Activated B cell treated with CpG ODN at 0.5 μM for 24 hours (primary cell): ENCODE results near the gene DTYMK. TPM values are rescaled to one million over a fixed set of nuclear protein-coding genes. Genes with fewer than 3 reads are reported as not detected.

ENCODE experiments used
- ATAC-seq: fragments of 200-7000 bp; cut with Tn5 transposase; one replicate; pipeline ENCODE4 v1.10.0; 2021; ENCODE audit warnings: low read depth, mild to moderate bottlenecking, moderate library complexity
- CTCF ChIA-PET: fragments of 350-600 bp; sonication (Branson Sonifier 250); formaldehyde crosslinking; loops from one replicate; lab custom pipeline; 2021; ENCODE audit warnings: antibody characterized with exemption; lab: Charles Lee
- POLR2A ChIA-PET: fragments of 350-600 bp; sonication (Branson Sonifier 250); formaldehyde crosslinking; loops from one replicate; lab custom pipeline; 2021; ENCODE audit warnings: antibody characterized with exemption; lab: Charles Lee
- DNase-seq: peaks from one replicate; pipeline ENCODE4 v3.0.0; 2022
- H3K27ac Mint-ChIP-seq: one replicate; pipeline ENCODE4 v1.8.0; 2020; ENCODE audit warnings: mixed read lengths
- H3K27me3 Mint-ChIP-seq: one replicate; pipeline ENCODE4 v1.8.0; 2021; ENCODE audit warnings: mixed read lengths
- H3K36me3 Mint-ChIP-seq: one replicate; pipeline ENCODE4 v1.8.0; 2021; ENCODE audit warnings: low read depth, mixed read lengths
- H3K4me1 Mint-ChIP-seq: one replicate; pipeline ENCODE4 v1.8.0; 2021; ENCODE audit warnings: mixed read lengths
- H3K4me3 Mint-ChIP-seq: one replicate; pipeline ENCODE4 v1.8.0; 2020; ENCODE audit warnings: mild to moderate bottlenecking, mixed read lengths
- H3K9me3 Mint-ChIP-seq: one replicate; pipeline ENCODE4 v1.8.0; 2020; ENCODE audit warnings: mixed read lengths
- intact Hi-C: fragments of 100-400 bp; cut with micrococcal nuclease; formaldehyde crosslinking; loops from one replicate; pipeline ENCODE4 v1.15.1; 2024
- total RNA-seq: library from RNA; stranded (reverse); gene quantifications from 2 replicates; pipeline ENCODE4 v1.2.3, GENCODE V29; 2022
- TF ChIP-seq, protein P1 (sequence below): fragments of 200-600 bp; IDR thresholded peaks from one replicate; pipeline ENCODE4 v1.8.0; 2022; ENCODE audit warnings: antibody characterized with exemption, mild to moderate bottlenecking

DTYMK gene
- total RNA-seq, 1 donor from 2014 or later = 34.7 TPM

DNA sequence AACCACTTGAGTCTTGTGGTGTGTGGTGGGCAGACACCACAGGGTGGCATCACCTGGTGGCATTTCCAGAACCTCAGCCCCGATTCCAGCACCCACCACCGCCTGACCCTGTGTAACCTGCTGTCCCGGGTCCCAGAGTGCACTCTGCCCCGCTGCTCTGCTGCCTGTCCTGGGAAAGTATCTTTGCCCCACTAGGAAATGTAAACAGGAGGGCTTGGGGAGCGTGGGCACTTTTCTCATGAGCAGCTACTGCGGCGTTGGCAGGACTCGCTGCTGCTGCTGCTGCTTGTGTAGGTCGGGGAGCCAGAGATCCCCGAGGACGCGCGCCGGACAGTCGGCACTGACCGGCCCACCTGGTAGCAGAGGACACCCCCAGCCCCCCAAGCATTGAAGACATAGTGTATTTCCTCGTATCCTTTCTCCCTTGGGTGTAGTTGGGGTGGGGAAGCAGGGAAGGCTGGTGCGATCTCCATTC, 13.4 kb downstream of the DTYMK start:
- ATAC-seq = no peak
- TF ChIP-seq, protein P1, sequence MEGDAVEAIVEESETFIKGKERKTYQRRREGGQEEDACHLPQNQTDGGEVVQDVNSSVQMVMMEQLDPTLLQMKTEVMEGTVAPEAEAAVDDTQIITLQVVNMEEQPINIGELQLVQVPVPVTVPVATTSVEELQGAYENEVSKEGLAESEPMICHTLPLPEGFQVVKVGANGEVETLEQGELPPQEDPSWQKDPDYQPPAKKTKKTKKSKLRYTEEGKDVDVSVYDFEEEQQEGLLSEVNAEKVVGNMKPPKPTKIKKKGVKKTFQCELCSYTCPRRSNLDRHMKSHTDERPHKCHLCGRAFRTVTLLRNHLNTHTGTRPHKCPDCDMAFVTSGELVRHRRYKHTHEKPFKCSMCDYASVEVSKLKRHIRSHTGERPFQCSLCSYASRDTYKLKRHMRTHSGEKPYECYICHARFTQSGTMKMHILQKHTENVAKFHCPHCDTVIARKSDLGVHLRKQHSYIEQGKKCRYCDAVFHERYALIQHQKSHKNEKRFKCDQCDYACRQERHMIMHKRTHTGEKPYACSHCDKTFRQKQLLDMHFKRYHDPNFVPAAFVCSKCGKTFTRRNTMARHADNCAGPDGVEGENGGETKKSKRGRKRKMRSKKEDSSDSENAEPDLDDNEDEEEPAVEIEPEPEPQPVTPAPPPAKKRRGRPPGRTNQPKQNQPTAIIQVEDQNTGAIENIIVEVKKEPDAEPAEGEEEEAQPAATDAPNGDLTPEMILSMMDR = no peak
- Mint-ChIP-seq H3K27ac (no peak overlapping the region), H3K27me3 (no peaks in the 10 kb centered on the region), H3K9me3 (no peaks in the 10 kb centered on the region), H3K4me3 (no peak overlapping the region), H3K36me3 (peaks cover 70% of the 10 kb centered on the region), H3K4me1 (no peaks in the 10 kb centered on the region)
- POLR2A ChIA-PET = no interaction called here
- intact Hi-C loops = no loop called here
- CTCF ChIA-PET = no interaction called here
- no peak for DNase-seq

DNA sequence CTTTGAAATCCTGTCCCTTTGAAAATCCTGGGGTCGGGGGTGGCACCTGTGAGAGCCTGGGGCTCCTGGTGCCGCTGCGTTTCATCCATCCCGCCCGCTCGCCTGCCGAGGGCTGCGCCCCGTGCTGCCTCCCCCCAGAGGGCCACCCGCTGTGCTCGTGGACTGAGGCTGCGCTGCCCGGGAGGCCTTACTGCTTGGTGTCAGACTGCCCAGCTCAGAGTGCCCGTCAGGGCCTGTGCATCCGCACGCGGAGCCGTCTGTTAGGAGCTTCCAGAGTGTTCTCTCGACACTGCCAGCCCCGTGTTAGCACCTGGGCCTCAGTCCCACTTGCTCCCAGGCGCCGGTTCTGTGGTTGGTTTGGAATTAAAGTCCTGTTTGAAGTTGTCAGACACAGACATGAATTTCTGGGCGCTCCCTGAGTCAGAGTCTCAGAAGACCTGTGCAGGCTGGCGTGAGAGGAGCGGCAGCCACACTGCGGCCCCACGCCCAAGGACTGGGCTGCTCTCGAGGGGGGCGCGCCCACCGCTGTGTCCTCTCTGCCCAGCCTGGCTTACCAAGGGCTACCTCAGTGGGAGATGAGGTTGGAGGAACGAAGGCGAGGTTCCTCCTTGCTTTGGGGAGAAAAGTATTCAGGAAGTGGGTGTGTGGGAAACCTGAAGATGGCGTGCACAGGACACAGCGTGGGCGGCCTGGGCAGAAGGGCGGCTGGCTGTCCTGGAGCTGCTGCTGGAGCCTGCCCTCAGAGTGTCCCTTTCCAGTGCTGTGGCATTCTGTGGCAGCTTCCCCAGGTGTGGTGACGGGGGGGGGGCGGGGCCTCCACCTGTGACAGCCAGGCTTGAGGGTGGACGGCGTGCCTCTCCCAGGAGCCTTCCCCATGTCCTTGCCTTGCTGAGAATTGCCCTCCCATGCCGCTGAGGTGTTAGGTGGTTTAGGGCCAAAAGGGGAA, 14.1 kb downstream of the DTYMK start:
- ChIA-PET POLR2A (no interaction called here), CTCF (no interaction called here)
- no peak overlapping the region for H3K4me3 Mint-ChIP-seq
- no peaks in the 10 kb centered on the region for H3K9me3 Mint-ChIP-seq
- H3K27me3 Mint-ChIP-seq = no peaks in the 10 kb centered on the region
- H3K36me3 Mint-ChIP-seq = peaks cover 71% of the 10 kb centered on the region
- TF ChIP-seq, protein P1 = no peak
- H3K27ac Mint-ChIP-seq = no peak overlapping the region
- ATAC-seq (no peak), DNase-seq (no peak)
- H3K4me1 Mint-ChIP-seq = no peaks in the 10 kb centered on the region
- intact Hi-C loops = no loop called here

DNA sequence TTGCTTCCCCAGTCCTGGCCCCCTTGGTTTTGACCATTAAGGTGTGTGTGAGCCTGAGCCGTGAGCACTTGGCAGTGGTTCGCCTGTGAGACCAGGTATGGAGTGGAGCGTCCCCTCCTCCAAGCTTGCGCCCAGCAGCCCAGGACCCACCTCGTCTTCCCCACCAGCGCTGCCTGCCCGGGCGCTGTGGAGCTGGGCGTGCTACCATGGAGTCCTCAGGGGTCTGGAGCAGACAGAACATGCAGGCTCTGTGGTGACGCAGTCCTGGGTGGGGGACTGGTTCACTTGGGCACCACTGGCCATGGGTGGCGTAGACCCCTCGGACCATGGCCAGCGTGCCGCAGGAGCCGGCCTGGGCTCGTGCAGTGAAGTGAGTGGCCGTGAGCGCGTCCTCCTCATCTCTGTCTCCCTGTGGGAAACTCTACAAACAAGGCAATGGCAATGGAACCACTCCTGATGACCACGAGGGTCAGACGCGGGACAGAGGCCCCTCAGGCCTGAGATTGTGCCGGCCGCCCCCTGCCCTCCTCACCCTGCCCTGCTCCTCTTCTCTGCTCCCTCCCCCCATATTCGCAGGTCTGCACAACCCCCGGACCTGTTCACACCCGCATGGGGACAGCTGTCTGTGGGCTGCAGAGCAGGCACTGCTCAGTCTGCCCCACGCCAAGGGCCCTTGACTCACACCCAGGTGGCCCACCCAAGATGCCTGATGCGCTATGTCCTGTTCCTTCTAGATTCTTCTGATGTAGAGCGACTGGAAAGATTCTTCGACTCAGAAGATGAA, 15.0 kb downstream of the DTYMK start:
- ATAC-seq (no peak), DNase-seq (no peak)
- TF ChIP-seq, protein P1 = no peak
- H3K27ac Mint-ChIP-seq = no peak overlapping the region
- intact Hi-C loops = no loop called here
- no peaks in the 10 kb centered on the region for H3K4me1 Mint-ChIP-seq
- H3K36me3 Mint-ChIP-seq = peaks cover 68% of the 10 kb centered on the region
- no peaks in the 10 kb centered on the region for H3K27me3 Mint-ChIP-seq
- no peaks in the 10 kb centered on the region for H3K9me3 Mint-ChIP-seq
- ChIA-PET CTCF (no interaction called here), POLR2A (no interaction called here)
- H3K4me3 Mint-ChIP-seq = no peak overlapping the region

DNA sequence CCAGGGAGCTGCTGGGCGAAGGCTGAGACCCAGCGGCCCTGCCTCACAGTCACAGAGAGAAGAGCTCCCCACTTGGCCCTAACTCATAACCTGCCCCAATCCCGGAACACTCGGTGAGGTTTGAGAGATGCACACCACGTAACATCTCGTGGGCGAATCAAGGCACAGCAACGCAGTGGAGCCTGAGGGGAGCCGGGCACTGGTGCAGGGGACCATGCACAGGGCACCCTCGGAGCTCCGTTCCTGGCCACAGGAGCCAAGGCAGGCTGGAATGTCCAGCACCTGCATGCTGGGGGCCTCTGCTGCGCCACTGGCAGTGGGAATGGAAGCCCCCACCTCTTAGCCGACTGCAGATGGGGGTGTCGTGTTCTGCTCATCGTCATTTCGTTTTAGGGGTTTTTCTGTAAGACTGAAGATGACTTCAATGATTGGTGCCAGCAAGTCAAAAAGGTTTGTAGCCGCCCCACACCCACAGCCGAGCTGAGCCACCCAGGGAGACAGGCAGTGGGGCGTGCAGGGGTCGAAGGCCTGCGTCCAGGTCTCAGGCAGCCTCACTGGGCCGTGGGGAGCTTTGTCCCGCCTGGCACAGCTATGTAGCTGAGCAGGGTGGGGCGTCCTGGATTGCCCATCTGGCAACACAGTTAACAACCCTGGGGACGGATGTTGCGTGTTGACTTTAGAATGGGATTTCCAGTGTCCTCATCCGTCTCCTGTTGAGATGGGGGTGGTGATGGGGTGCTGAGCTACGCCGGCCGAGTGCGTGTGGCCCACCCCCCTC, 16.1 kb downstream of the DTYMK start:
- Mint-ChIP-seq H3K27me3 (no peaks in the 10 kb centered on the region), H3K9me3 (no peaks in the 10 kb centered on the region), H3K27ac (no peak overlapping the region), H3K36me3 (peaks cover 68% of the 10 kb centered on the region), H3K4me3 (no peak overlapping the region), H3K4me1 (no peaks in the 10 kb centered on the region)
- POLR2A ChIA-PET = no interaction called here
- CTCF ChIA-PET = no interaction called here
- ATAC-seq = no peak
- TF ChIP-seq, protein P1 = no peak
- intact Hi-C loops = no loop called here
- DNase-seq = no peak
